Astrocyte (in vitro differentiated cells and primary cell): ENCODE measurements around the gene PDSS2. TPM values are rescaled to one million over a fixed set of nuclear protein-coding genes. Genes with fewer than 3 reads are reported as not detected.

Experiments
- DNase-seq: peaks from one replicate; pipeline ENCODE4 v3.0.0-alpha.2; 2010; ENCODE audit warnings: low read depth
- FAIRE-seq: peaks from 2 replicates; lab custom pipeline; 2011; peaks lifted over from hg19 to GRCh38; lab: Jason Lieb, UNC
- H2AFZ ChIP-seq: 2 replicates; pipeline ENCODE4 v1.6.0; 2012; ENCODE audit warnings: low read depth, low read length, inconsistent platforms
- H3K27ac ChIP-seq: 2 replicates; pipeline ENCODE4 v1.5.1; 2011; ENCODE audit warnings: low read depth, low read length, inconsistent platforms
- H3K27me3 ChIP-seq: 2 replicates; pipeline ENCODE4 v1.6.0; 2011; ENCODE audit warnings: low read length, inconsistent platforms; ENCODE audit not compliant: insufficient read depth
- H3K36me3 ChIP-seq: 2 replicates; pipeline ENCODE4 v1.5.1; 2011; ENCODE audit warnings: low read length, inconsistent platforms; ENCODE audit not compliant: insufficient read depth
- H3K4me1 ChIP-seq: 2 replicates; pipeline ENCODE4 v1.5.1; 2011; ENCODE audit warnings: low read length, inconsistent platforms; ENCODE audit not compliant: insufficient read depth
- H3K4me2 ChIP-seq: 2 replicates; pipeline ENCODE4 v1.6.0; 2012; ENCODE audit warnings: low read length, inconsistent platforms
- H3K4me3 ChIP-seq: 2 replicates; pipeline ENCODE4 v1.5.1; 2011; ENCODE audit warnings: low read depth, mild to moderate bottlenecking, low read length, inconsistent platforms; ENCODE audit not compliant: insufficient read depth
- H3K79me2 ChIP-seq: 2 replicates; pipeline ENCODE4 v1.6.0; 2012; ENCODE audit warnings: mild to moderate bottlenecking, low read length, inconsistent platforms; ENCODE audit not compliant: insufficient read depth
- H3K9ac ChIP-seq: 2 replicates; pipeline ENCODE4 v1.6.0; 2012; ENCODE audit warnings: mild to moderate bottlenecking, low read length, inconsistent platforms
- H3K9me3 ChIP-seq: 2 replicates; pipeline ENCODE4 v1.5.1; 2012; ENCODE audit warnings: low read depth, mild to moderate bottlenecking, low read length, inconsistent platforms; ENCODE audit not compliant: insufficient read depth
- H4K20me1 ChIP-seq: 2 replicates; pipeline ENCODE4 v1.6.0; 2012; ENCODE audit warnings: low read length, inconsistent platforms; ENCODE audit not compliant: insufficient read depth
- H3K27ac Mint-ChIP-seq: one replicate; pipeline ENCODE4 v1.8.0; 2021; ENCODE audit warnings: mild to moderate bottlenecking, mixed read lengths; ENCODE audit not compliant: unreplicated experiment
- H3K27me3 Mint-ChIP-seq: one replicate; pipeline ENCODE4 v1.8.0; 2021; ENCODE audit warnings: low read depth, mixed read lengths; ENCODE audit not compliant: unreplicated experiment
- H3K36me3 Mint-ChIP-seq: one replicate; pipeline ENCODE4 v1.8.0; 2021; ENCODE audit warnings: low read depth, mixed read lengths; ENCODE audit not compliant: unreplicated experiment
- H3K4me1 Mint-ChIP-seq: one replicate; pipeline ENCODE4 v1.8.0; 2021; ENCODE audit warnings: low read depth, mixed read lengths; ENCODE audit not compliant: unreplicated experiment
- H3K4me3 Mint-ChIP-seq: one replicate; pipeline ENCODE4 v1.8.0; 2021; ENCODE audit warnings: mild to moderate bottlenecking, moderate library complexity, mixed read lengths; ENCODE audit not compliant: unreplicated experiment
- H3K9me3 Mint-ChIP-seq: one replicate; pipeline ENCODE4 v1.8.0; 2021; ENCODE audit warnings: mild to moderate bottlenecking, mixed read lengths; ENCODE audit not compliant: unreplicated experiment
- EZH2 ChIP-seq: IDR thresholded peaks from 2 replicates; pipeline ENCODE4 v1.6.1; 2012; ENCODE audit warnings: mild to moderate bottlenecking, low read length, inconsistent platforms; ENCODE audit not compliant: insufficient read depth
- total RNA-seq: library from RNA; stranded (reverse); gene quantifications from 2 replicates; pipeline ENCODE4 v1.2.1, GENCODE V29; 2021
- TF ChIP-seq, protein P1 (sequence below): IDR thresholded peaks from 2 replicates; pipeline ENCODE4 v1.5.1; 2011; ENCODE audit warnings: low read depth, mild to moderate bottlenecking, inconsistent platforms, low read length, moderate library complexity; ENCODE audit not compliant: insufficient read depth

Gene PDSS2
- total RNA-seq, 1 donor from 2014 or later: 7.7 TPM

DNA sequence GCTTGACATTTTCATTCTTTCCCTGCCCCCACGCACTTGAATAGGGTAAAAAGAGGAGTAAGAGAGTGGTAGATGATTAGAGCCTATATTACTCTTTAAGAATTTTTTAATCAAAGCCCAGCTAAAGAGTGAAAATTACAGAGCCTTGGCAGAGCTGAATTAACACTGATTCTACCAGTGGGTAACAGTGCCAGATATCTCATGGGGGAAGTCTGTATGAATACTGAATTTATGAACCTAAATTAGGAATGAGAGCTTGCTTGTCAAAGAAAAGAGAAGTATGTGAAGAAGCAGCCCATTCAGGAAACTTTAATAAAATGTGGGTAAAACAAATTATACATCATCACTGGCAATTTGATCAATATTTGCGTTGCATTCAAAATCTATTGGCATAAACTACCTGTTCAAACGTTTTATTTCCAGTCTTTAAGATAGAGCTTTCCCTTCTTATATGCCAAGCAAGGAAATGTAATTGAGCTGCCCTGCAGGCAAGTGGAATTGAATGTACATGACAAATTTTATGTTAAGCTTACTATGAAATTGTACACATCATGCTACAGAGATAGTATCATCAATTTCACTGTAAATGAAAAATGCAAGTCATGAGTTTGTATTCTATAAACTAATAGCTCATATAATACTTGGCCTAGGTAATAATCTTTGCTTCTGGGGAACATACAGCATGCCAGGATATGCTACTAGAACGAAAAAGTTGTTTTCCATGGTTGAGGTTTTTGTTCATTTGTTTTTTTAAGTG lies 45.1 kb upstream of the PDSS2 start:
- H3K4me1 ChIP-seq: no peaks in the 10 kb centered on the region
- Mint-ChIP-seq H3K27me3 (no peaks in the 10 kb centered on the region), H3K36me3 (no peaks in the 10 kb centered on the region), H3K4me3 (no peak overlapping the region), H3K27ac (no peak overlapping the region), H3K4me1 (peaks cover 2% of the 10 kb centered on the region), H3K9me3 (no peaks in the 10 kb centered on the region)
- no peaks in the 10 kb centered on the region for H3K79me2 ChIP-seq
- no peak for FAIRE-seq
- no peak overlapping the region for H3K4me2 ChIP-seq
- H4K20me1 ChIP-seq: no peaks in the 10 kb centered on the region
- H3K27me3 ChIP-seq: no peaks in the 10 kb centered on the region
- no peak overlapping the region for H3K27ac ChIP-seq
- no peak overlapping the region for H3K9ac ChIP-seq
- no peak for DNase-seq
- TF ChIP-seq EZH2: no peak
- TF ChIP-seq, protein P1, sequence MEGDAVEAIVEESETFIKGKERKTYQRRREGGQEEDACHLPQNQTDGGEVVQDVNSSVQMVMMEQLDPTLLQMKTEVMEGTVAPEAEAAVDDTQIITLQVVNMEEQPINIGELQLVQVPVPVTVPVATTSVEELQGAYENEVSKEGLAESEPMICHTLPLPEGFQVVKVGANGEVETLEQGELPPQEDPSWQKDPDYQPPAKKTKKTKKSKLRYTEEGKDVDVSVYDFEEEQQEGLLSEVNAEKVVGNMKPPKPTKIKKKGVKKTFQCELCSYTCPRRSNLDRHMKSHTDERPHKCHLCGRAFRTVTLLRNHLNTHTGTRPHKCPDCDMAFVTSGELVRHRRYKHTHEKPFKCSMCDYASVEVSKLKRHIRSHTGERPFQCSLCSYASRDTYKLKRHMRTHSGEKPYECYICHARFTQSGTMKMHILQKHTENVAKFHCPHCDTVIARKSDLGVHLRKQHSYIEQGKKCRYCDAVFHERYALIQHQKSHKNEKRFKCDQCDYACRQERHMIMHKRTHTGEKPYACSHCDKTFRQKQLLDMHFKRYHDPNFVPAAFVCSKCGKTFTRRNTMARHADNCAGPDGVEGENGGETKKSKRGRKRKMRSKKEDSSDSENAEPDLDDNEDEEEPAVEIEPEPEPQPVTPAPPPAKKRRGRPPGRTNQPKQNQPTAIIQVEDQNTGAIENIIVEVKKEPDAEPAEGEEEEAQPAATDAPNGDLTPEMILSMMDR: no peak
- H3K4me3 ChIP-seq: no peak overlapping the region
- no peaks in the 10 kb centered on the region for H3K36me3 ChIP-seq
- no peaks in the 10 kb centered on the region for H3K9me3 ChIP-seq
- no peak overlapping the region for H2AFZ ChIP-seq

DNA sequence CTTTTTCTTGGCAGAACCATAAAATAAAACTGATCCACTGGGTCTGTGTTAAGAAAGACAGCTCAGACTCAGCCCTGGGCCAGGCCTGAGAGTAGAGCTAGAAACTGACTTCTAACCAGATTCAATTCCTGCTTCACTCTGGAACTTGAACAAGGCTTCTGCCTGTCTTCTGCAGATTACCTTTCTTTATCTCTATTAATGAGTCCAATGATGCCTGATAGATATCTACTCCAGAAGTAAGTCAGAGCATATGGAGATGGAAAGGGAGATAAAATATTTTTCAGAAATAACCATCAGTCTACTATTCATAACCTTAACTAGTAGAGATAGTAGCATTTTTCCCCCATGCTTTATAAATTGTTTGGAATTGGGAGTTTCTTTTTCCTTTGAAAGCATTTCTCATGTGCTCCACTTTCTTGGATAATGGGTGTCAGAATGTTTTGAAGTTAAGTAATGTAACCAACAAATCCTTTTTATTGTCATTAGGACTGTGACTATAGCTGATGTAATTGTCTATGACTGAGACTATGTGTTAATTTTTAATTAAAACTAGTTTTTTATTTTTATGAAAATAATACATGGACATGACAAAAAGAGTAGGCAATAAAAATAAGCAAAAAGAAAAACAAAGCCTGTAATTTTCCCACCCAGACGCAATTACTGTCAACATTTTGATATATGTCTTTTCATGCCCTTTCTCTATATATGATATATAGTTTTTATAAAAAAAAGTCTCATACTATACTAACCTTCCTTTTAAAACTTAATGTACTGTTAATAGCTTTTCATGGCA lies 37.7 kb upstream of the PDSS2 start:
- TF ChIP-seq, protein P1: no peak
- TF ChIP-seq EZH2: no peak
- no peak overlapping the region for H3K4me3 Mint-ChIP-seq
- H4K20me1 ChIP-seq: peaks cover under 1% of the 10 kb centered on the region
- no peak overlapping the region for H3K4me3 ChIP-seq
- no peaks in the 10 kb centered on the region for H3K36me3 ChIP-seq
- H3K36me3 Mint-ChIP-seq: no peaks in the 10 kb centered on the region
- H3K9me3 ChIP-seq: no peaks in the 10 kb centered on the region
- no peak overlapping the region for H3K27ac Mint-ChIP-seq
- no peaks in the 10 kb centered on the region for H3K79me2 ChIP-seq
- FAIRE-seq: no peak
- H3K27me3 ChIP-seq: peaks cover under 1% of the 10 kb centered on the region
- H3K27me3 Mint-ChIP-seq: no peaks in the 10 kb centered on the region
- no peaks in the 10 kb centered on the region for H3K9me3 Mint-ChIP-seq
- peaks cover 12% of the 10 kb centered on the region for H3K4me1 ChIP-seq
- H2AFZ ChIP-seq: no peak overlapping the region
- no peak for DNase-seq
- H3K9ac ChIP-seq: no peak overlapping the region
- peaks cover 7% of the 10 kb centered on the region for H3K4me1 Mint-ChIP-seq
- H3K27ac ChIP-seq: no peak overlapping the region
- no peak overlapping the region for H3K4me2 ChIP-seq
